ENCODE measurements around the gene CCR3.
A peak's percentile ranks its signal among the peaks of the same experiment; 100 is the strongest.

Gene CCR3

DNA sequence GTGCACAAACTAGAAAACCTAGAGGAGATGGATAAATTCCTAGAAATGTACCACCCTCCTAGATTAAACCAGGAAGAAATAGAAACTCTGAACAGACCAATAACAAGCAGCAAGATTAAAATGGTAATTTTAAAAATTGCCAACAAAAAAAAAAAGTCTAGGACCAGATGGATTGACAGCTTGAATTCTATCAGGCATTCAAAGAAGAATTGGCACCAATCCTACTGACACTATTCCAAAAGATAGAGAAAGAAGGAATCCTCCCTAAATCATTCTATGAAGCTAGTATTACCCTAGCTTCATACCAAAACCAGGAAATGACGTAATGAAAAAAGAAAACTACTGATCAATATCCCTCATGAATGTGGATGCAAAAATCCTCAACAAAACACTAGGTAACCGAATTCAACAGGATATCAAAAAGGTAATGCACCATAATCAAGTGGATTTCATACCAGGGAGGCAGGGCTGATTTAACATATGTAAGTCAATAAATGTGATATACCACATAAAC is 24.0 kb upstream of the CCR3 start:
- H3K27ac ChIP-seq (ENCODE audit: low read depth in 2 of 2, low read length in 2 of 2) = no peak overlapping the region
- no peaks in the 10 kb centered on the region for H3K9me3 ChIP-seq (ENCODE audit: control insufficient read depth in 2 of 2, low read length in 2 of 2)
- peaks cover 0 to 7% of the 10 kb centered on the region in 2 donors for H3K27me3 ChIP-seq (ENCODE audit: control insufficient read depth in 2 of 2, insufficient read depth in 2 of 2, low read length in 2 of 2)
- no peak overlapping the region for H3K9ac ChIP-seq (ENCODE audit: low read depth in 1 of 2, low read length in 2 of 2)
- H3K4me3 ChIP-seq (ENCODE audit: low read length in 2 of 2) = no peak overlapping the region
- no peaks in the 10 kb centered on the region for H3K36me3 ChIP-seq (ENCODE audit: control insufficient read depth in 2 of 2, insufficient read depth in 2 of 2, low read length in 2 of 2)
- no peaks in the 10 kb centered on the region for H3K4me1 ChIP-seq (ENCODE audit: control insufficient read depth in 2 of 2, insufficient read depth in 2 of 2, low read length in 2 of 2)

DNA sequence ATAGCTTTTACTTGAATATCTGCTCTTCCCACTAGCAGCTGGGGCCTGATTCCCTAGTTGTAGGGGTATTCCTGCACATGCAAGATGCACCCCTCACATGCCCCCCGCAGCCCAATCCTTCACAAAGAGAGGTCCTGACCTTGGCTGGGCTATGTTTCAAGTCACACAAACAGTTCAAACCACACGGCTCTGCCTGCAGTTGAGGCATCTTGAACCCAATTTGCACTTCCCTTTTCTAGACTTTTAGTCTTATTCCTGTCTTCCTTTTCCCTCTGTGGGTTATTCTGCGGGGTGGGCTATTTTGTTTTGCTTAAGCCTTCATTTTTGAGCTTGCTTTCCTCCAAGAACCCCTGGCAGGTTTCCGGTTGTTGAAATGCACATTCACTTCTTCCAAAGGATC is 20.9 kb upstream of the CCR3 start:
- Histone ChIP-seq H3K36me3 (ENCODE audit: control insufficient read depth in 2 of 2, insufficient read depth in 2 of 2, low read length in 2 of 2) (no peaks in the 10 kb centered on the region), H3K9me3 (ENCODE audit: control insufficient read depth in 2 of 2, low read length in 2 of 2) (peaks cover 0 to 3% of the 10 kb centered on the region in 2 donors), H3K27me3 (ENCODE audit: control insufficient read depth in 2 of 2, insufficient read depth in 2 of 2, low read length in 2 of 2) (no peaks in the 10 kb centered on the region), H3K9ac (ENCODE audit: low read depth in 1 of 2, low read length in 2 of 2) (no peak overlapping the region), H3K4me3 (ENCODE audit: low read length in 2 of 2) (no peak overlapping the region), H3K4me1 (ENCODE audit: control insufficient read depth in 2 of 2, insufficient read depth in 2 of 2, low read length in 2 of 2) (no peaks in the 10 kb centered on the region), H3K27ac (ENCODE audit: low read depth in 2 of 2, low read length in 2 of 2) (peak overlapping the region in 1 of 2 donors; percentile 52)

DNA sequence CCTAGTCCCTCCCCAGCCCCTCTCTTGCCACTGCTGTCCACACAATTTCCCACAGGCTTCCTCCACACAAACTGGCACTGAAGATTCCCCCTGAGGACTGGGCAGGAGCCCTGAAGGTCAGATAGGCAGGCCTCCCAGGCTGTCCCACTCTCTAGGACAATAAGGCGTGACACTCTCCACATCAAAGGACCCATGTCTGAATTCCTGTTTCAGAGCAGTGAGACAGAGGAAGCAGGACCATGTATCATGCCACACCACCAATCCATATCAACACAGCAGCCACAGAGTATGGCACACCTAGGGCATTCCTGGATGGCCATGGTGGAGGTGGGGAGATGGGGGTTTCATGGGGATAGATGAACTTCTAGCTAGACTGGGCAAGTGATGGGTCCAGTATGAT is 20.3 kb upstream of the CCR3 start:
- H3K27me3 ChIP-seq (ENCODE audit: control insufficient read depth in 2 of 2, insufficient read depth in 2 of 2, low read length in 2 of 2) = no peaks in the 10 kb centered on the region
- H3K27ac ChIP-seq (ENCODE audit: low read depth in 2 of 2, low read length in 2 of 2) = peak overlapping the region in 1 of 2 donors; percentile 52
- peaks cover 0 to 5% of the 10 kb centered on the region in 2 donors for H3K9me3 ChIP-seq (ENCODE audit: control insufficient read depth in 2 of 2, low read length in 2 of 2)
- H3K4me1 ChIP-seq (ENCODE audit: control insufficient read depth in 2 of 2, insufficient read depth in 2 of 2, low read length in 2 of 2) = no peaks in the 10 kb centered on the region
- H3K9ac ChIP-seq (ENCODE audit: low read depth in 1 of 2, low read length in 2 of 2) = no peak overlapping the region
- H3K36me3 ChIP-seq (ENCODE audit: control insufficient read depth in 2 of 2, insufficient read depth in 2 of 2, low read length in 2 of 2) = no peaks in the 10 kb centered on the region
- H3K4me3 ChIP-seq (ENCODE audit: low read length in 2 of 2) = no peak overlapping the region

DNA sequence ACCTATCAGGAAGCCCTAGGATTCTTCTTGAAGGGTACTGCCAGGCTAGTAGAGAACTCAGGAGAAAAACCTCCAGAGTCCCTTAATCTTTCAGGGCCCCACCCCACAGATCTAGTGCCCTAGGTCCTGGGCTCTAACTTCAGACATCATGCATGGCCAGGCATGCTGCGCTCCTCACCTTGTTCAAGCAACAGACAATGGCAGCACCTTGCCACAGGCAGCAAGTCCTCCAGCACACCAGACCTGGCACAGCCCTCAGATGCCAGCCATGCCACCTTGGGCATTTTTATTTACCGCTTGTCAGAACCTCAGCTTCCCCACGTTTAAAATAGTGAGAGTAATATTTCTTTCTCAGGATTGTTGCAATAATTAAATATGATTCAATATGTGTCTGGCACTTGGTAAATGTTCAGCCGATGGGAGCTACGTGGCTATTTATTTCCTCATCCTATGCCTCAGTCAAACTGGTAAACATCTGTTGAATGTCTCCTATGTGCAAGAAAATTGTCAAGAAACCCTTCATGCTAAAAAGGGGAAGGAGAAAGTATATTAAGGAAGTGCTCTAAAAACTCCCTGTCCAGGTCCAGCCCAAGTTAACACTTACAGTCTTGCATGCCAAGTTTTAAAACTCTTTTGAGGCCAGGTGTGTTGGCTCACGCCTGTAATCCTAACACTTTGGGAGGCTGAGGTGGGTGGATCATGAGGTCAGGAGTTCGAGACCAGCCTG is 19.7 kb upstream of the CCR3 start:
- Histone ChIP-seq H3K4me1 (ENCODE audit: control insufficient read depth in 2 of 2, insufficient read depth in 2 of 2, low read length in 2 of 2) (no peaks in the 10 kb centered on the region), H3K36me3 (ENCODE audit: control insufficient read depth in 2 of 2, insufficient read depth in 2 of 2, low read length in 2 of 2) (no peaks in the 10 kb centered on the region), H3K9me3 (ENCODE audit: control insufficient read depth in 2 of 2, low read length in 2 of 2) (peaks cover 0 to 5% of the 10 kb centered on the region in 2 donors), H3K9ac (ENCODE audit: low read depth in 1 of 2, low read length in 2 of 2) (no peak overlapping the region), H3K27ac (ENCODE audit: low read depth in 2 of 2, low read length in 2 of 2) (peak overlapping the region; percentile 22 to 52), H3K27me3 (ENCODE audit: control insufficient read depth in 2 of 2, insufficient read depth in 2 of 2, low read length in 2 of 2) (no peaks in the 10 kb centered on the region), H3K4me3 (ENCODE audit: low read length in 2 of 2) (no peak overlapping the region)

DNA sequence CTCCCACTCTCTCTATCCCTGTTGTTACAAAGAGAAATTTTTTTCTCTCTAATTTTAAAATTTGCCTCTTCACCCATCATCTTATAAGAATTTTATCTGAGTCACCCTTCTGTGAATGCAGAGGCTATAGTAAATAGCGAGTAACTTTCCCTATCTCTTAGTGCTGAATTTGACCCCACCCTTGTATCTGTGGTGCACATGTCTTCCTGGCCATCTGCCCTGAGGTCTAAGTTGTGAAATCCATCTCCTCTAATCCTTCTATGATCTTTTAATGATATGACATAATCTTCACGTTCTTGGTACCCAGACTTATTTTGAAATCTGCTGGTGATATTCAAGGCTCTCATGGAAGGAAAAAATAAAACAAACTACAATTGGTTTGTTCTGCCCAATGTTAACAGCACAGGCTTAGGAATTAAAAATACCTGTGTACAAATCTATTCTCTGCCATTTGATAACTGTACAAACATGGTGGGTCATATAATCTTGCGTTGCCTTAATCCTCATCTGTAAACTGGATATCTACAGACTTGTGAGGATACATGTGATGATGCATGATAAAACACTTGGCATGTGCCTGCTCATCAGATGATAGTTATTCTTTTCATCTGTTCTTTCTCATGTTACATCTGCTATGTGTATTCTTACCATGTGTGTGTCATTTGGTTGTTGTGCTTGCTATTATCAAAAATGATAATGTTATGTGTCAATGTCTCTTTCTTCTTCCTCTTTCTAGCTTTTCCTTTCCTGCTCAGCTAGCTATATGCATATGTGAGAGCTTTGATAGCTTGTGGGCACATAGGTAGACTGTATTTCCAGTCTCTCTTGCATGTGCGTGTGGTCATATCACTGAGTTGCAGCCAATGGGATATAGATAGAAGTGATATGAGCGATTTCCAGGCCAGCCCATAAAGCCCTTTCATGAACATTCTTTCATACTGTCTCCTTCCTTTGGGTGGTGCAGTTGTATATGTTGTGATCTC is 13.7 kb upstream of the CCR3 start:
- H3K27ac ChIP-seq (ENCODE audit: low read depth in 2 of 2, low read length in 2 of 2) = no peak overlapping the region
- H3K4me3 ChIP-seq (ENCODE audit: low read length in 2 of 2) = no peak overlapping the region
- H3K9ac ChIP-seq (ENCODE audit: low read depth in 1 of 2, low read length in 2 of 2) = no peak overlapping the region
- H3K9me3 ChIP-seq (ENCODE audit: control insufficient read depth in 2 of 2, low read length in 2 of 2) = peaks cover 0 to 5% of the 10 kb centered on the region in 2 donors
- no peaks in the 10 kb centered on the region for H3K36me3 ChIP-seq (ENCODE audit: control insufficient read depth in 2 of 2, insufficient read depth in 2 of 2, low read length in 2 of 2)
- no peaks in the 10 kb centered on the region for H3K4me1 ChIP-seq (ENCODE audit: control insufficient read depth in 2 of 2, insufficient read depth in 2 of 2, low read length in 2 of 2)
- H3K27me3 ChIP-seq (ENCODE audit: control insufficient read depth in 2 of 2, insufficient read depth in 2 of 2, low read length in 2 of 2) = no peaks in the 10 kb centered on the region

DNA sequence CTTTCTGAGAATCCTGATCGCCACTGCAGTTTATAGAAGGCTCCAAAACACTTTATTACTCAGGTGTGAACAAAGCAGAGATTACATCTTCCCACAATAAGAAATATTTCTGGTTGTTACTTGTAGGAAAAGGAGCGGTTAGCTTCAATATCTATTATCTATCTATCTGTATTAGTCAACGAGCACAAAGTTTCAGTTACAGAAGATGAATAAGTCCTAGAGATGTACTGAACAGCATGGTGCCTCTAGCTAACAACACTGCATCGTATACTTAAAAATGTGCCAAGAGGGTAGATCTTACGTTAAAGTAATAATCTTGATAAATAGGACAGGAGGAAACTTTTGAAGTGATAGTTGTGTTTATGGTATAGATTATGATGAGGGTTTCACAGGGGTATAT is 10.9 kb upstream of the CCR3 start:
- no peaks in the 10 kb centered on the region for H3K36me3 ChIP-seq (ENCODE audit: control insufficient read depth in 2 of 2, insufficient read depth in 2 of 2, low read length in 2 of 2)
- H3K4me1 ChIP-seq (ENCODE audit: control insufficient read depth in 2 of 2, insufficient read depth in 2 of 2, low read length in 2 of 2) = no peaks in the 10 kb centered on the region
- no peak overlapping the region for H3K4me3 ChIP-seq (ENCODE audit: low read length in 2 of 2)
- H3K27ac ChIP-seq (ENCODE audit: low read depth in 2 of 2, low read length in 2 of 2) = no peak overlapping the region
- peaks cover 0 to 3% of the 10 kb centered on the region in 2 donors for H3K9me3 ChIP-seq (ENCODE audit: control insufficient read depth in 2 of 2, low read length in 2 of 2)
- peaks cover 0 to 3% of the 10 kb centered on the region in 2 donors for H3K27me3 ChIP-seq (ENCODE audit: control insufficient read depth in 2 of 2, insufficient read depth in 2 of 2, low read length in 2 of 2)
- no peak overlapping the region for H3K9ac ChIP-seq (ENCODE audit: low read depth in 1 of 2, low read length in 2 of 2)

DNA sequence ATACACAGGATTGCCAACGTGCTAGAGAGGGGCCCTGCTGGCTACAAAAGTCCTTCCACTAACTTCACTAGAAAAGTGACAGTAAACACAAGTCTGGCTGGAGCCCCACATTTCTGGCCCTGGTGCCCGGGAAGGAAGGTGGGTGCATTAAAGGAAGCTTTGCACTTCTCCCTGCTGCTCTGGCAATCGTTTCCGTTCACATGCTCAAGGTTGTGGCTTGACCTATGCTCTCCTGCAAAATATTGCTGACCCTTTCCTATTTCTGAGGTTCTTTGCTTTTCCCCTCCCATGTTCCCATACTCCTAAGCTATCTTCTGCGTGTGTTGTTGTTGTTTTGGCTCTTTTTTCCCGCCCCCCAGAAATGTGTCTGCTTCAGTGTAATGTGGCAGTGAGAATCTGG is 9.1 kb upstream of the CCR3 start:
- no peak overlapping the region for H3K4me3 ChIP-seq (ENCODE audit: low read length in 2 of 2)
- H3K36me3 ChIP-seq (ENCODE audit: control insufficient read depth in 2 of 2, insufficient read depth in 2 of 2, low read length in 2 of 2) = no peaks in the 10 kb centered on the region
- no peaks in the 10 kb centered on the region for H3K4me1 ChIP-seq (ENCODE audit: control insufficient read depth in 2 of 2, insufficient read depth in 2 of 2, low read length in 2 of 2)
- peaks cover 0 to 3% of the 10 kb centered on the region in 2 donors for H3K27me3 ChIP-seq (ENCODE audit: control insufficient read depth in 2 of 2, insufficient read depth in 2 of 2, low read length in 2 of 2)
- H3K9me3 ChIP-seq (ENCODE audit: control insufficient read depth in 2 of 2, low read length in 2 of 2) = no peaks in the 10 kb centered on the region
- H3K9ac ChIP-seq (ENCODE audit: low read depth in 1 of 2, low read length in 2 of 2) = no peak overlapping the region
- H3K27ac ChIP-seq (ENCODE audit: low read depth in 2 of 2, low read length in 2 of 2) = no peak overlapping the region

DNA sequence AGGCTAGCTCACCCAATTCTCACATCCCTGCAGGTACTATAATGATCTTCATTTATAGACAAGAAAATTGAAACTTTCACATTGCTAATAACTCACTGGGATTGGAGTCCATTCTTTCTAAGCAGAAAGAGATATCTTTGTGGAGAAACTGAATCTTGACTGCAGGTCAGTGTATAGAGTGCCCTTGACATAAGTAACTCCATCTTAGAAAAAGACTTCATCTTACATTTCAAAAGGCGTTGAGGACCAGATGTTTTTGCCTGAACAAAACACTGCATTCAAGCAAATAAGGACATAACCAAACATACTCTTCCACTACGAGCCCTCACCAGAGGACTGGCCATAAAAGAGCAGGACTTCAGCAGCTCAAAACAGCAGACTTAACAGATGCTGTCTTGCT is 6.8 kb upstream of the CCR3 start:
- H3K36me3 ChIP-seq (ENCODE audit: control insufficient read depth in 2 of 2, insufficient read depth in 2 of 2, low read length in 2 of 2) = no peaks in the 10 kb centered on the region
- H3K27ac ChIP-seq (ENCODE audit: low read depth in 2 of 2, low read length in 2 of 2) = no peak overlapping the region
- H3K4me3 ChIP-seq (ENCODE audit: low read length in 2 of 2) = no peak overlapping the region
- H3K9me3 ChIP-seq (ENCODE audit: control insufficient read depth in 2 of 2, low read length in 2 of 2) = no peaks in the 10 kb centered on the region
- peaks cover 0 to 3% of the 10 kb centered on the region in 2 donors for H3K27me3 ChIP-seq (ENCODE audit: control insufficient read depth in 2 of 2, insufficient read depth in 2 of 2, low read length in 2 of 2)
- no peaks in the 10 kb centered on the region for H3K4me1 ChIP-seq (ENCODE audit: control insufficient read depth in 2 of 2, insufficient read depth in 2 of 2, low read length in 2 of 2)
- H3K9ac ChIP-seq (ENCODE audit: low read depth in 1 of 2, low read length in 2 of 2) = no peak overlapping the region

DNA sequence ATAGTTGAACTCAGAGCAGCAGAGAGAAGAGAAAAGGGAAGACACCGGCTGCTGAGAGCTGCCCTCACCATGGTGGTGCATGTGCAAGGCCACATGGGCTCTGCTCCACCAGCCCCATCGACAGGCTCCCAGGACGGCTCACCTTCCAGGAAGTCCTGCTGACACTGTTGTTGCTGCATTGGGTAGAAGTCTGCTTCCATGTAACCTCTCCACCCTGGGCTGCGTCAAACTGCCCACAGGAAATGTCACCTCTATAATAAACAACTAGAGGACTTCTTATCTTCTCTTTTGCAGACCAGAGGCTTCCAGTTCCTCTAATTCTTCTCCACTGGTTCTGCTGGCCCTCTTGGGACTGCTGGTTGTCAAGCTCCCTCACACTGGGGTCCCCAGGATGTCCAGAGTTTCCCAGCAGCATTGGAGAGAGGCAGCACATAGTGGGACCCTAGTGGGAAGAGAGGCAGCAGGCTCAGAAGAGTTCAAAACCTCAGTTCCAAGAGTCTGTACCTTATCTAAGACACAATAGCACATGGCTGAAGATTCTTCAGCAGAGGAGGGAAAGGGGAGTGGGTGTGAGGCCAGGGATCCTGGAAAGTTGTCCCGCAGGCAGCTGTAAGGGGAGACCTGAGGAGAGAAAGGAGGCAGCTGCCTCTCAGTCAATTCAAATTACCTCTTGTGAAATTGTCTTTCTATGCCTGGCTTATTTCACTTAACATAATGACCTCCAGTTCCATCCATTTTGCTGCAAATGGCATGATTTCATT is 5.8 kb upstream of the CCR3 start:
- Histone ChIP-seq H3K27ac (ENCODE audit: low read depth in 2 of 2, low read length in 2 of 2) (peak overlapping the region in 1 of 2 donors; percentile 32), H3K9me3 (ENCODE audit: control insufficient read depth in 2 of 2, low read length in 2 of 2) (no peaks in the 10 kb centered on the region), H3K4me1 (ENCODE audit: control insufficient read depth in 2 of 2, insufficient read depth in 2 of 2, low read length in 2 of 2) (no peaks in the 10 kb centered on the region), H3K36me3 (ENCODE audit: control insufficient read depth in 2 of 2, insufficient read depth in 2 of 2, low read length in 2 of 2) (no peaks in the 10 kb centered on the region), H3K27me3 (ENCODE audit: control insufficient read depth in 2 of 2, insufficient read depth in 2 of 2, low read length in 2 of 2) (peaks cover 0 to 3% of the 10 kb centered on the region in 2 donors), H3K9ac (ENCODE audit: low read depth in 1 of 2, low read length in 2 of 2) (no peak overlapping the region), H3K4me3 (ENCODE audit: low read length in 2 of 2) (no peak overlapping the region)
